DLD1 (cell line): ENCODE data around the gene PCDH9.

ENCODE experiments used
- in situ Hi-C: cut with HindIII; loops from 2 replicates; pipeline ENCODE4 v1.10.0; 2017; ENCODE audit warnings: low sequenced_read_pairs

The PCDH9 gene

DNA sequence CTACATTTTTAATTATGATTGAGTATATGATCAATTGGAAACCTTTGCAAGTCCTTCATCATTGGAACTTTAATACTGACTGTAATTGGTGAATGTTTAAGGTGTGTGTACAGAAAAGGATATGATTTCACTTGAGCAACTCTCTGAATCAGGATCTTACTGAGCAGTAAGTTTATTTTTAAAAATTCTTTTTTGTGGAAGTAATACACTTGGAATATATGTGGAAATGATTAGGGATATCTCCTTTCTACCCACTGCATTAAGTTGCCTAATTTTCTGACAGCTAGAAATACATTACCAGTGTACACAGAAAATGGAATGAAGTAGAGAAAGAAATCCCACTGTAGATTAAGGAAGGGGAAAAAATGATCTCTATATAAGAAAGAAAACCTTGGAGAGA is 865.8 kb downstream of the PCDH9 start:
- in situ Hi-C loops: no loop called here

GRCh38 chr13:66362485-66362884 is 867.7 kb downstream of the PCDH9 start:
- in situ Hi-C loops: no loop called here

- in situ Hi-C loops: no loop called here
These were observed 870.1 kb downstream of the PCDH9 start for GRCh38 chr13:66359910-66360552.

DNA sequence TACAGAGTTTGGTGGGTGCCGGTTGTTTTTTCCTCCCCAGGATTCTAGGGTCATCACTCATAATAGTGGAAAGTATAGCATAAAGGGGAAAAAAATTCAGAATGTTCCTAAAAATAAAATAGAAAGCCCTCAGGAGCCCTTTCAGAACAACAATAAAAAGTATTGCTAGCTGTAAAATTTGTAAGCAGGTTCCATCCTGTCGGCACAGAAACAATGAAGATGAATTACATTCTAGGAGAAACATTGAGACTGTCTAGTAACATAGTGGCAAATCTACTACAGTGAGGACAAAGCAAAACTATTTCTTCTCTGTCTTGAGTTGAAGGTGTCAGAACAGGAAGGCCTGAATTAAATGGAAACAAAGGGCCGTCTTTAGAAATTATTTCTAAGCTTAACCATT is 870.7 kb downstream of the PCDH9 start:
- in situ Hi-C loops: no loop called here

DNA sequence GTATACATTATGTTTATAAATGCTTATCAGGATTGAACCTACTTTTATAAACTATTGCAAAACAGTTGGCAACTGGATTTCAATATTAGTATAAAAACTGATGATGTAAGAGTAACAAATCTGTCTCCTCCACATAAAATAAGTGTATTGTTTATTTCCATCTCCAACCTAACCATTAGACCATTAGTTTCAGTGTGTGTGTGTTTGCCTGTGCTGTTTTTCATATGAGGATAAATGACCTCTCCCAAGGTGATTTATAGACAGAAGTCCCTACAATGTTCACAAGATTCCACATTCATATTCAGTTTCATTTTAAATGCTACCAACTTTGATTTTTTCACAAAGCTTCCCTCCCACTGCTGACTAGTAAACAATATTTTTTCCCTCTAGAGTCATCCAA is 871.6 kb downstream of the PCDH9 start:
- in situ Hi-C loops: no loop called here

GRCh38 chr13:66357463-66357862 is 872.7 kb downstream of the PCDH9 start:
- in situ Hi-C loops: no loop called here

GRCh38 chr13:66354879-66355751 is 875.0 kb downstream of the PCDH9 start:
- in situ Hi-C loops: no loop called here

- in situ Hi-C loops: no loop called here
These were observed 876.5 kb downstream of the PCDH9 start for GRCh38 chr13:66353664-66354063.

DNA sequence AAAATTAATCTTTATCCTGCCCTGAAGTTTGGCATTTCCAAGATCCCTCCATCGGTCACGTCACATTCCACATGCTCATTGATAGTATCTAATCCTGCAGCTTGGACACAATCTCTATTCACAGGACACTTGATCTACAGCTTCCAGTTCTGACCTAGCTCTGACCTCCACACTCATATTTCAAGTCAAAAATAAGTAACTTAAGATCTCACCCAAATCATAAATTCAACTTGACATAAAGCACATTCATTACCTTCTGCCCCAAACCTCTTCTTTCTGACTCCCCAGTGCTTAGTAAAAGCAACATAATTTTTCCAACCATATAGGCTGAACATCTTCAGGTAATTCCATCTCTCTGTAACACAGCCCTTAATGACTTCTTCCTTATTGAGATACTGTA is 880.2 kb downstream of the PCDH9 start:
- in situ Hi-C loops: no loop called here

DNA sequence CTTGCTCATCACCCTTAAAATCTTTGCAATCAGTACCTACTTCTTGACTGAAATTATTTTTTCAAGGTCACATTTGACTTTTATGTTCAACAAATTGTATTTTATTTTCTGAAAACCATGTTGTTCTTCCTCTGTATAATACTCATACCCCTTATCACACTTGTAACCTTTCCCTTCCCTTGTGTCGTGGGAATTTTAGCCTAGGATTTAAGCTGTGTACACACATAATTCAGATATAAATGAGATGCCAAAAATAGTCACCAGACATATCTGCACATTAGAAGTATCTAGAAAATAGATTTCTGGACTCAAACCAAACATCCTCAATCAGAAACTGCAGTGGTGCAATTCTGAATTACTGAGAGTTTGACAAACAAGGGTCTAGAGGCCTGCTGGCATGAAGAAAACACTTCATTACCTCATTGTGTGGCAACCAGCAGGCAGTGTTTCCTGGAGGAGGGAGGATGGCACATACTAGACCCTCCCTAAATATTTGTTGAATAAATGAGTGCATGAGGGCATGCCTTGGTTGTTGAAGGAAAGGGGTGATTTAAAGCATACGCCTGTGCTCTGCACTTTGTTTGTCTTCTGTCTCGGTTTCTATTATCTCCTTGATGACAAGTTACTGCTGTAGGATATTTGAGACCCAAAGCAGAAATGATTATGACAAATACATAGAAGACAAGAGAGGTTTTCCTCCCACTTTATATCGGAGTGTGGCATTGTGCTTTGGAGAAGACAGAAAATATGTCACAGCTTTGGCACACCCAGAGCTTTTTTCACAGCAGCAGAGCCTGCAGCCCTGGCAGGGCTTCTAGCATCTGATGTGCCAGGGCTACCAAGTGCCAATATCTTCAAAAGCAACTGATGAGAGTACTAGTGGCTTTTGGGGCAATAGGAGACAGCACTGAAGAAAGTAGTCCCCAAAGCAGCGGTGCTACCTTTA is 881.1 kb downstream of the PCDH9 start:
- in situ Hi-C loops: no loop called here

GRCh38 chr13:66347486-66348117 is 882.5 kb downstream of the PCDH9 start:
- in situ Hi-C loops: no loop called here

DNA sequence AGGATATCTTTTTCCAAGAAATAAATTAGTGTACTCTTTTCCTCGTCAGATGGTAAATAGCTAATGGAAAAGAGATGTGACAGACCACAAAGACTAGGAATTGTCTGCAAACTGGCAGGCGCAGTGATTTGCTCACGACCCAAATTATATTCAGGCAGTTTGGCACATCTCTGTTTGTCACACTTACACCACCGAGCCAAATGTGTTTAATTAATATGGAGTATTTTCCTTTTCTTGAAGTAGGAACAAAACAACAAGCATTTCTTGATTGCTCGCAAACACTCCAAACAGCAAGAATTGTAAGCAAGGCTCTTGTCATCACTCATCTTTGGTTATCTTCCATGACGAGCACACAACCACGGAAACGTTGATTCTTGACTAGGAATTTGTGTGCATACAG is 884.2 kb downstream of the PCDH9 start:
- in situ Hi-C loops: no loop called here

DNA sequence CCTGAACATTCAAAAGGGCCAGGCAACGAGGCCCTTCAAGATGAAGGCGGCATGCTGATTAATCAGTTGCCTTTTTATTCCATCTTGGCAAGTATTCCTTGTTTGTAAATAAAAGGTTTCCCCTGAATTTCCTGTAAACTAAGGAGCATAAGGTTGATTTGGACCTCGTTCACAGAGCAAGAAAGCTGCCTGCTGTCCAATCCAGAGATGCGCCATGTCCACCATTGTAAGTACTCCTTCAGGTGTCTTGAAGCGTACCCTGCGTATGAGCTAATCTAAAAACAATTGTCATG is 884.7 kb downstream of the PCDH9 start:
- in situ Hi-C loops: no loop called here

DNA sequence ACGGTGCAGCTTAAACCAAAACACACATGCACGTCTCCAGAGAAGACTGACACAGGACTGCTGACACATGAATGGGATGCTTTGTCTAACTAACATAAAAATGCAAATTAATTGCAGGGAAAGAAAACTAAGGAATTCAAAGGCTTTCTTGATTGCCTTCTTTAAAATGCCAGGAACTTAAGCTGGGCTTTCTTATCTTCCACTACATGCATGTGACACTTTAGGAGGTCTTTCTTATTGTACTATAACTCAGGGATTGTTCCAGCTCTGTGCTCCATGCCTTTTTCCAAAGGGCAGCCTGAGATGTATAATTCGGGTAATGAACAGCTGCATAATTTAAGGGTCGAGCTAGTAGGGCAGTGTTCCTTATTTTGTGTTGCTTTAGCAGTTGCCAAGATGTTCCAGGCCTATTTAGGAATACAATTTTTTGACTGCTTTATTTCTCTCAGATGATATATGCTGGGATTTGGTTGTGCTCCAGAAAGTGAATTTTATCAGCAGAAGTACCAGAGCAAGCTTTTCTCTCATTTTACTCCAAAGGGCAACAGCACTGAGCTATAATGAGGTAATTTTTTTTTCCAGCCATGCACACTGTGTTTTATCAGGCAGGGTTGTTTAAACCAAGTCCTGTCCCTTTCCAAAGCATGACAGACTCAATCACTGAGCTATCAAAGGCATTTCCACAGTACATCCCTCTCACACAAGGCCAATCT is 885.2 kb downstream of the PCDH9 start:
- in situ Hi-C loops: no loop called here

- in situ Hi-C loops: no loop called here
These were observed 886.8 kb downstream of the PCDH9 start for GRCh38 chr13:66343224-66343828.

GRCh38 chr13:66341635-66342377 is 888.3 kb downstream of the PCDH9 start:
- in situ Hi-C loops: no loop called here

DNA sequence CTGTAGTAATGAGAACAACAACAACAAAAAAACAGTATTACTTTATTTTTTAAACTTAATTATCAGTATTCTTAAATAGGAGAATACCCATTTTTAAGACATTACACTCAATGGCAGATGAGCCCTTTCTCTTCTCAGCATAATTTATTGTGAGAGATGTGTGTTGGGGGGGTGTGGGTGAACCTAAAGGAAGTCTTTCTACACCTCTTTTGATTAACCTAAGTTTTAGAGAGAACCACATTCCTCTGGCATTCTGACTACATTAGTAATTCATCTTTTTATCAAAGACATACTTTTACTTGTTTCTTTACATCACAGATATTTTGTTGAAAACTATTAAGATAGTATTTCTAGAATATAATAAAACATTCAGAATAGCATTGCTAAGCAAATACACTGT is 890.9 kb downstream of the PCDH9 start:
- in situ Hi-C loops: no loop called here

DNA sequence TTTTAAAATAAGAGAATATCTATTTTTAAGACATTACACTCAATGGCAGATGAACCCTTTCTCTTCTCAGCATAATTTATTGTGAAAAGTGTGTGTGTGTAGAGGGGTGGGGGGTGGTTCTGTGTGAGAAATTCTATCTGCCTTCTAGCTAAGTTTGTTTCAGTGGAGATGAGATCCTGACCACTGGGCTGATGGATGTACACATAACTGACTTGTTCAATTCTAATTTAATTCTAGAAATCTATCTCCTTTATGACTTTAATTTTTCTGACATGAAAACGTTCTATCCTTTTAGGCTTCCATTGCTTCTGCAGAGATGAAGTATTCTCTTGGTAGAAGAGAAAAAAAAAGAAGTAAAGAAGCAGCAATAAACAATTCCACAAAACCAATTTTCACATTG is 891.6 kb downstream of the PCDH9 start:
- in situ Hi-C loops: no loop called here

DNA sequence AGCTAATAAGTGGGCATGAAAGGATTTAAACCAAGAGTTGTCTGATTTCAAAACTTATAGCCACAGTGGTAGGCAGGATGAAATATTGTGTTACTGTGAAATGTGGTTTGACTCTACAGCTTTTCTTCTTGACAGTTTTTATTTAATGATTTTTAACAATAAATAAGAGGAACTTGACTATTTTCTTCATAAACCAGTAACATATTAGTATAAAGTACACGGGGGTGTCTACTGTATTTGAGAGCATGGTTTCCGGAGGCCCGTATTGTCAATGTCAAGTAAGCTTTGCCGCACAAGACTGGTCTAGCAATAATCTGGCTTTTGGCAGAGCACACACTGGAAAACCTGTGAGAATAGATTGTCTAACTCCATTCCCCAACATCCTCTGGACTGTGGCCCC is 894.5 kb downstream of the PCDH9 start:
- in situ Hi-C loops: no loop called here
